Neural cell (in vitro differentiated cells): ENCODE data around the gene EHMT1. TPM values are rescaled to one million over a fixed set of nuclear protein-coding genes. Genes with fewer than 3 reads are reported as not detected.

Experiments used
- H2AFZ ChIP-seq: fragments of 200-600, 300-800 bp; sonication (generic), shearing (Covaris generic); 2 replicates; pipeline ENCODE4 v1.6.0; 2014; ENCODE audit warnings: low read depth, mild to moderate bottlenecking, antibody characterized with exemption, low read length, moderate library complexity
- H3F3A ChIP-seq: fragments of 200-600 bp; shearing (Covaris generic); 2 replicates; pipeline ENCODE4 v1.6.1; 2016; ENCODE audit warnings: mild to moderate bottlenecking, moderate library complexity, mixed read lengths, antibody characterized with exemption, low read length; ENCODE audit not compliant: insufficient read depth, poor library complexity, severe bottlenecking
- H3K27ac ChIP-seq: fragments of 200-600, 300-800 bp; sonication (generic), shearing (Covaris generic); 2 replicates; pipeline ENCODE4 v1.5.1; 2014; ENCODE audit warnings: mild to moderate bottlenecking, low read length, moderate library complexity
- H3K27me3 ChIP-seq: fragments of 300-800, 200-600 bp; sonication (generic), shearing (Covaris generic); 2 replicates; pipeline ENCODE4 v1.6.0; 2014; ENCODE audit warnings: mild to moderate bottlenecking, low read depth, low read length, moderate library complexity; ENCODE audit not compliant: insufficient read depth
- H3K36me3 ChIP-seq: fragments of 300-800, 200-600 bp; sonication (generic), shearing (Covaris generic); 2 replicates; pipeline ENCODE4 v1.5.1; 2014; ENCODE audit warnings: mild to moderate bottlenecking, antibody characterized with exemption, low read length, moderate library complexity; ENCODE audit not compliant: insufficient read depth
- H3K4me2 ChIP-seq: fragments of 300-800, 200-600 bp; sonication (generic), shearing (Covaris generic); 2 replicates; pipeline ENCODE4 v1.6.0; 2014; ENCODE audit warnings: mild to moderate bottlenecking, low read length
- H3K4me3 ChIP-seq: fragments of 300-800, 200-600 bp; sonication (generic), shearing (Covaris generic); 2 replicates; pipeline ENCODE4 v1.5.1; 2014; ENCODE audit warnings: mild to moderate bottlenecking, low read length, moderate library complexity
- H3K79me2 ChIP-seq: fragments of 200-600 bp; shearing (Covaris generic); replicated peaks from 2 replicates; pipeline ENCODE4 v1.6.0; 2014; ENCODE audit warnings: mild to moderate bottlenecking, low read length, moderate library complexity; ENCODE audit not compliant: insufficient read depth
- H3K9ac ChIP-seq: fragments of 300-800, 200-600 bp; sonication (generic), shearing (Covaris generic); 2 replicates; pipeline ENCODE4 v1.6.1; 2016; ENCODE audit warnings: mild to moderate bottlenecking, low read length, mixed read lengths
- H3K9me2 ChIP-seq: fragments of 200-600 bp; shearing (Covaris generic); 2 replicates; pipeline ENCODE4 v1.6.1; 2016; ENCODE audit warnings: mild to moderate bottlenecking, low read length, mixed read lengths; ENCODE audit not compliant: insufficient read depth
- H3K9me3 ChIP-seq: fragments of 200-600, 300-800 bp; sonication (generic), shearing (Covaris generic); 2 replicates; pipeline ENCODE4 v1.6.1; 2016; ENCODE audit warnings: mild to moderate bottlenecking, mixed run types, low read length, moderate library complexity, mixed read lengths
- H4K20me1 ChIP-seq: fragments of 200-600 bp; shearing (Covaris generic); 2 replicates; pipeline ENCODE4 v1.6.1; 2016; ENCODE audit warnings: mild to moderate bottlenecking, mixed run types; ENCODE audit not compliant: insufficient read depth
- EP300 ChIP-seq: fragments of 450-650 bp; conservative IDR thresholded peaks from 2 replicates; pipeline ENCODE4 v1.6.1; 2014; ENCODE audit warnings: antibody characterized with exemption, mild to moderate bottlenecking, moderate library complexity; ENCODE audit not compliant: poor library complexity, severe bottlenecking
- EZH2 ChIP-seq: fragments of 200-600, 300-800 bp; shearing (Covaris generic), sonication (generic); IDR thresholded peaks from 2 replicates; pipeline ENCODE4 v1.6.1; 2014; ENCODE audit warnings: antibody characterized with exemption, low read length, borderline replicate concordance, mild to moderate bottlenecking; ENCODE audit not compliant: insufficient read depth, poor library complexity, severe bottlenecking
- MXI1 ChIP-seq: fragments of 450-650 bp; conservative IDR thresholded peaks from 2 replicates; pipeline ENCODE4 v1.6.1; 2014; ENCODE audit warnings: antibody characterized with exemption, mild to moderate bottlenecking; ENCODE audit not compliant: poor library complexity, severe bottlenecking
- POLR2AphosphoS5 ChIP-seq: IDR thresholded peaks from 2 replicates; pipeline ENCODE4 v1.6.1; 2012
- RAD21 ChIP-seq: fragments of 450-650 bp; conservative IDR thresholded peaks from 2 replicates; pipeline ENCODE4 v1.6.1; 2014; ENCODE audit warnings: antibody characterized with exemption, mild to moderate bottlenecking, moderate library complexity
- SMC3 ChIP-seq: fragments of 450-650 bp; conservative IDR thresholded peaks from 2 replicates; pipeline ENCODE4 v1.6.1; 2014; ENCODE audit warnings: antibody characterized with exemption, mild to moderate bottlenecking, moderate library complexity; ENCODE audit not compliant: poor library complexity
- TAF1 ChIP-seq: IDR thresholded peaks from 2 replicates; pipeline ENCODE4 v1.6.1; 2012; ENCODE audit warnings: low read depth
- polyA plus RNA-seq: library from polyadenylated mRNA; depleted of rRNA; stranded (reverse); fragments of >200 nt; gene quantifications from 2 replicates; pipeline ENCODE4 v1.2.3, GENCODE V29; 2014
- TF ChIP-seq, protein P1 (sequence below): fragments of 450-650 bp; IDR thresholded peaks from 2 replicates; pipeline ENCODE4 v1.5.1; 2014; ENCODE audit warnings: antibody characterized with exemption, mild to moderate bottlenecking, moderate library complexity; ENCODE audit not compliant: poor library complexity, severe bottlenecking
- TF ChIP-seq, protein P2 (sequence below): IDR thresholded peaks from 2 replicates; pipeline ENCODE4 v1.6.1; 2012; ENCODE audit warnings: borderline replicate concordance

Gene EHMT1
- polyA plus RNA-seq, 1 donor from 2014 or later = 53.0 TPM

DNA sequence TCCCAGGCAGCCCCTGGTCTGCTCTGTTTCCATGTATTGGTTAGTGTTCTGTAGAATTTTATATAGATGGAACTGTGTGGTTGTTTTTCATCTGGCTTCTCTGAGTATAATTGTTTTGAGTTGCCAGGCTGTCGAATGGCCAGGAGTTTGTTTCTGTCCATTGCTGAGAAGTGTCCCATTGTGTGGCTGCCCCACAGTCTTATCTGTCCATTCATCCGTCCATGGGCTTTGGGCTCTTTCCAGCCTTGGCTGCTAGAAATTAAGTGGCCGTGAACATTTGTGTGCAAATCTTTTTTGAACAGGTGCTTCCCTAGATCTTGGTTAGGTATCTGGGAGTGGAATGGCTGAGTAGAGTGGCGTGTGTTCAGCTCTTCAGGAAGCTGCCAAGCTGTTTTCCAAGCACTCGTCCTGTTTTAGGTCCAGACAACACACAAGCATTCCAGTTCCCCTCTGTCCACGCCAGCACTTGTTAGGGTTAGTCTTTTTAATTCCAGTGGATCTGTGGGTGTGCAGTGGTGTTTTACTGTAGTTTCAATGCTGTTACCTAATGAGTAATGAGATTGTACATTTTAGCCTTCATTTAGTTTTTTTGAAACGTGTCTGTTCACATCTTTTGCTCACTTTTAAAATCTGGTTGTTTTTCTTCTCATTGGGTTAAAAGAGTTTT lies 136.6 kb downstream of the EHMT1 start:
- H3K27ac ChIP-seq = no peak overlapping the region
- no peak for TF ChIP-seq EZH2
- no peak for TF ChIP-seq MXI1
- TF ChIP-seq RAD21 = no peak
- TF ChIP-seq POLR2AphosphoS5 = no peak
- TF ChIP-seq, protein P1, sequence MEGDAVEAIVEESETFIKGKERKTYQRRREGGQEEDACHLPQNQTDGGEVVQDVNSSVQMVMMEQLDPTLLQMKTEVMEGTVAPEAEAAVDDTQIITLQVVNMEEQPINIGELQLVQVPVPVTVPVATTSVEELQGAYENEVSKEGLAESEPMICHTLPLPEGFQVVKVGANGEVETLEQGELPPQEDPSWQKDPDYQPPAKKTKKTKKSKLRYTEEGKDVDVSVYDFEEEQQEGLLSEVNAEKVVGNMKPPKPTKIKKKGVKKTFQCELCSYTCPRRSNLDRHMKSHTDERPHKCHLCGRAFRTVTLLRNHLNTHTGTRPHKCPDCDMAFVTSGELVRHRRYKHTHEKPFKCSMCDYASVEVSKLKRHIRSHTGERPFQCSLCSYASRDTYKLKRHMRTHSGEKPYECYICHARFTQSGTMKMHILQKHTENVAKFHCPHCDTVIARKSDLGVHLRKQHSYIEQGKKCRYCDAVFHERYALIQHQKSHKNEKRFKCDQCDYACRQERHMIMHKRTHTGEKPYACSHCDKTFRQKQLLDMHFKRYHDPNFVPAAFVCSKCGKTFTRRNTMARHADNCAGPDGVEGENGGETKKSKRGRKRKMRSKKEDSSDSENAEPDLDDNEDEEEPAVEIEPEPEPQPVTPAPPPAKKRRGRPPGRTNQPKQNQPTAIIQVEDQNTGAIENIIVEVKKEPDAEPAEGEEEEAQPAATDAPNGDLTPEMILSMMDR = no peak
- no peak for TF ChIP-seq SMC3
- H3K4me2 ChIP-seq = no peak overlapping the region
- H3K9ac ChIP-seq = no peak overlapping the region
- no peaks in the 10 kb centered on the region for H3K9me3 ChIP-seq
- H3K27me3 ChIP-seq = no peaks in the 10 kb centered on the region
- H3F3A ChIP-seq = no peaks in the 10 kb centered on the region
- H3K79me2 ChIP-seq = no peaks in the 10 kb centered on the region
- peaks cover 9% of the 10 kb centered on the region for H3K36me3 ChIP-seq
- no peak overlapping the region for H2AFZ ChIP-seq
- no peaks in the 10 kb centered on the region for H4K20me1 ChIP-seq
- H3K9me2 ChIP-seq = no peaks in the 10 kb centered on the region
- H3K4me3 ChIP-seq = no peak overlapping the region

GRCh38 chr9:137756045-137756744 lies 137.4 kb downstream of the EHMT1 start:
- H3K9me3 ChIP-seq = no peaks in the 10 kb centered on the region
- H3K9ac ChIP-seq = no peak overlapping the region
- H3K79me2 ChIP-seq = no peaks in the 10 kb centered on the region
- H3K4me2 ChIP-seq = no peak overlapping the region
- H3K9me2 ChIP-seq = no peaks in the 10 kb centered on the region
- peaks cover 9% of the 10 kb centered on the region for H3K36me3 ChIP-seq
- no peak overlapping the region for H3K27ac ChIP-seq
- TF ChIP-seq POLR2AphosphoS5 = no peak
- TF ChIP-seq, protein P2, sequence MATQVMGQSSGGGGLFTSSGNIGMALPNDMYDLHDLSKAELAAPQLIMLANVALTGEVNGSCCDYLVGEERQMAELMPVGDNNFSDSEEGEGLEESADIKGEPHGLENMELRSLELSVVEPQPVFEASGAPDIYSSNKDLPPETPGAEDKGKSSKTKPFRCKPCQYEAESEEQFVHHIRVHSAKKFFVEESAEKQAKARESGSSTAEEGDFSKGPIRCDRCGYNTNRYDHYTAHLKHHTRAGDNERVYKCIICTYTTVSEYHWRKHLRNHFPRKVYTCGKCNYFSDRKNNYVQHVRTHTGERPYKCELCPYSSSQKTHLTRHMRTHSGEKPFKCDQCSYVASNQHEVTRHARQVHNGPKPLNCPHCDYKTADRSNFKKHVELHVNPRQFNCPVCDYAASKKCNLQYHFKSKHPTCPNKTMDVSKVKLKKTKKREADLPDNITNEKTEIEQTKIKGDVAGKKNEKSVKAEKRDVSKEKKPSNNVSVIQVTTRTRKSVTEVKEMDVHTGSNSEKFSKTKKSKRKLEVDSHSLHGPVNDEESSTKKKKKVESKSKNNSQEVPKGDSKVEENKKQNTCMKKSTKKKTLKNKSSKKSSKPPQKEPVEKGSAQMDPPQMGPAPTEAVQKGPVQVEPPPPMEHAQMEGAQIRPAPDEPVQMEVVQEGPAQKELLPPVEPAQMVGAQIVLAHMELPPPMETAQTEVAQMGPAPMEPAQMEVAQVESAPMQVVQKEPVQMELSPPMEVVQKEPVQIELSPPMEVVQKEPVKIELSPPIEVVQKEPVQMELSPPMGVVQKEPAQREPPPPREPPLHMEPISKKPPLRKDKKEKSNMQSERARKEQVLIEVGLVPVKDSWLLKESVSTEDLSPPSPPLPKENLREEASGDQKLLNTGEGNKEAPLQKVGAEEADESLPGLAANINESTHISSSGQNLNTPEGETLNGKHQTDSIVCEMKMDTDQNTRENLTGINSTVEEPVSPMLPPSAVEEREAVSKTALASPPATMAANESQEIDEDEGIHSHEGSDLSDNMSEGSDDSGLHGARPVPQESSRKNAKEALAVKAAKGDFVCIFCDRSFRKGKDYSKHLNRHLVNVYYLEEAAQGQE = no peak
- TF ChIP-seq SMC3 = no peak
- TF ChIP-seq MXI1 = no peak
- TF ChIP-seq, protein P1 = no peak
- TF ChIP-seq RAD21 = no peak
- TF ChIP-seq TAF1 = no peak
- no peak for TF ChIP-seq EZH2
- no peak for TF ChIP-seq EP300
- H4K20me1 ChIP-seq = no peaks in the 10 kb centered on the region
- H3F3A ChIP-seq = no peaks in the 10 kb centered on the region
- H3K27me3 ChIP-seq = no peaks in the 10 kb centered on the region
- H2AFZ ChIP-seq = no peak overlapping the region
- H3K4me3 ChIP-seq = no peak overlapping the region
